HG03521 (cell line): ENCODE measurements around the gene OSBPL1A.
A peak's percentile ranks its signal among the peaks of the same experiment; 100 is the strongest.

Source experiments
- ATAC-seq: cut with Tn5 transposase; IDR thresholded peaks from one replicate; pipeline ENCODE4 v1.9.1; 2021; ENCODE audit warnings: mild to moderate bottlenecking, moderate library complexity; ENCODE audit not compliant: unreplicated experiment

The OSBPL1A gene

GRCh38 chr18:24397694-24398368 lies at the start of gene OSBPL1A:
Gene OSBPL1A, minus strand, starts transcription at chr18:24397824. Its CDS starts 20,291 bp downstream, at chr18:24377533.
- ATAC-seq, result peak; percentile 48

- peak; percentile 46 for ATAC-seq
Observed at GRCh38 chr18:24446953-24447538, 49.4 kb upstream of the OSBPL1A start.

DNA sequence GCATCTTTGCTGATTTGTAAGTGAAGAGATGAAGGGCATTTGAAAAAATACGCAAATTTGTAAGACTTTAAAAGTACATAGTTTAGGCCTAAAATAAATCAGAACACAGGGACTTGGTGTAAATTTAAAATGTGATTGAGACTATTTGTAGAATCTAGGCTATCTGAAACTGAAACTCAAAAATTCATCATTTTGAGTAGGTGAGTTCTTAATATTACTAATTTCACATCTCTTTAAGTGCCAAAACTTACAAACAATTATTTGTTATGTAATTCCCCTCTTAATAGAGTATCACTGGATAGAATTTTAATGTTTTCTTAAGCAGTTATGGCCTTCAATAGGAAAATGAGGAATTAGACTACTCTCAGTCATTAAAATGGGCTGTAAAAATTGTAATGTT lies 48.8 kb upstream of the OSBPL1A start:
- ATAC-seq, result peak; percentile 60

DNA sequence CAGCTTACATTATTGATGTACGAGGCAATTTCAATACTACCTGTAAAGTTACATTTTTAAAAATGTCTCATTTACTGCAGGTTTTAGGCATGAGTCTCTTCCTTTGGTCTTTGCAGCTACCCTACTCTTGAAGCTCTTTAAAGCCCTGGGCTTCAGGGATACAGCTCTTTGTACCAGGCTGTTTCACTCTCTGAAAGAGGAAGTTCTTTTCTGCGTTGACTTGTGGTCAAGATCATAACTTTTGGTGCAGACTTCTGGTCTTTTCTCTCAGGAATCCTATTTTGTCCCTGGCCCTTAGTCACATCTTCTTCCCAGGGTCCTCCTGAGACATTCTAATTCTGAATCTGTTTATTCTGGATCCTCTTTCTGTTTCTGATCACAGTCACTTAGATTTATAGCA lies 46.2 kb upstream of the OSBPL1A start:
- ATAC-seq, result no peak

- no peak for ATAC-seq
Observed at GRCh38 chr18:24436939-24437338, 39.3 kb upstream of the OSBPL1A start.

- ATAC-seq, result no peak
Observed at GRCh38 chr18:24432618-24433017, 35.0 kb upstream of the OSBPL1A start.

DNA sequence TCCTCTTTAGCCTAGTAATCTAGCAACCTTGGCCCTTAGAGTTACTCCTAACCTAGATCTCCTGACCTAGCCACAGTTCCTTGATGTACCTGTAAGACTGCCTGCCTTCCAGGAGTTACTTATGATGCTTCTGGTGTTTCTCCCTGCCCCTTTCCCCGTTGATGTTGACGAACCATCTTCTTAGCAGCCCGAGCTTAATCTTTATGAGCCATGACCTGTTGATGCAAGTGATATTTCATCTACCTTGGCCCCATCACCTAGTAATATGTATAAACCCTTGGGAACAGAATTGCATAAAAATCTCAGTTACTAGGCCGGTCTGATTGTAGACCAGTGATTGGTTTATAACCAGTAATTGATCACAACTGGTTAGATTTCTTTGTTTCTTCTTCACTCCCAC lies 31.6 kb upstream of the OSBPL1A start:
- no peak for ATAC-seq

- no peak for ATAC-seq
Observed at GRCh38 chr18:24428709-24429108, 31.1 kb upstream of the OSBPL1A start.

- ATAC-seq, result no peak
Observed at GRCh38 chr18:24427484-24427883, 29.9 kb upstream of the OSBPL1A start.

GRCh38 chr18:24426398-24427294 lies 29.0 kb upstream of the OSBPL1A start, which contains the start of gene IMPACT:
Gene IMPACT, plus strand, starts transcription at chr18:24426670. Its CDS starts 87 bp downstream, at chr18:24426757.
- ATAC-seq, result peak; percentile 83

- no peak for ATAC-seq
Observed at GRCh38 chr18:24426073-24426397, 28.4 kb upstream of the OSBPL1A start.

GRCh38 chr18:24421831-24422230 lies 24.2 kb upstream of the OSBPL1A start:
- ATAC-seq, result no peak

- ATAC-seq, result no peak
Observed at GRCh38 chr18:24420551-24420950, 22.9 kb upstream of the OSBPL1A start.

DNA sequence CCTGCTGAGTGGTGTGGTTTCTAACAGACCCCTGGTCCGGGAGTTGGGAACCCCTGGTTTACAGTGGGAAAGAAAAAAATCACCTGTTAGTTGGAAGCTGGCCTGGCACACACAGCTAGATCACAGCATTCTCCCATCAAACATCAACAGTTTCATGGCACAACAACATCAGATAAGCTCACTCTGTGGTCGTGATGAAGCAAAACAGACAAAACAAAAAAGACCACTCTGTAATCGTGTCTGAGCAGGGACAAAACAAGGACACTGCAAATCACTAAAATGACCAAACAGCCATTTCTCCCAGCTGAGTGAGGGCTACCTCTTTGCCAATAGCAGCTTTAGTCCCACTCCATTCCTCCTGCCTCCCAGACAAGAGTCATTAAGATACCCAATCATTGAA lies 19.9 kb upstream of the OSBPL1A start:
- no peak for ATAC-seq

DNA sequence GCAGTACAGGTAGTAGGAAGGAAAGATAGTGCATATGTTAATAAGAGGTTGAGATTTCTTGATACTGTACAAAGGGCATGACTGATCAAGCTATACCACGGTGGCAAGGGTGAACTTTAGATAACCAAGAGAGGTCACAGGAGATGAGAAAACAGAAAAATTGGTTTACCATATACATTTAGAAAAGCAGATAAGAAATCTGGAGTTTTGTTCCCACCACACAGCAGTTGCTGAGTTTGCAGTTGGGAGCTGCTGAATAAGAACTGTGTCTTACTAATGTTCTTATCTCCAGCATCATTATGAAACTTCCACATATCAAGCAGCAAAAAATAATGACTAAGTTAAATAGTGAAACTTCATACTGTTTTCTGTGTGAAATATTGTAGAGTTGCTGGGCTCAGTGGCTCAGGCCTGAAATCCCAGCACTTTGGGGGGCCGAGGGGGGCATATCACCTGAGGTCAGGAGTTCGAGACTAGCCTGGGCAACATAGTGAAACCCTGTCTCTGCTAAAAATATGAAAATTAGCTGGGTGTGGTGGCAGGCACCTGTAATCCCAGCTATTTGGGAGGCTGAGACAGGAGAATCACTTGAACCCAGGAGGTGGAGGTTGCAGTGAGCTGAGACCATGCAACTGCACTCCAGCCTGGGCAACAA lies 16.9 kb upstream of the OSBPL1A start:
- no peak for ATAC-seq

- no peak for ATAC-seq
Observed at GRCh38 chr18:24413148-24413547, 15.5 kb upstream of the OSBPL1A start.

DNA sequence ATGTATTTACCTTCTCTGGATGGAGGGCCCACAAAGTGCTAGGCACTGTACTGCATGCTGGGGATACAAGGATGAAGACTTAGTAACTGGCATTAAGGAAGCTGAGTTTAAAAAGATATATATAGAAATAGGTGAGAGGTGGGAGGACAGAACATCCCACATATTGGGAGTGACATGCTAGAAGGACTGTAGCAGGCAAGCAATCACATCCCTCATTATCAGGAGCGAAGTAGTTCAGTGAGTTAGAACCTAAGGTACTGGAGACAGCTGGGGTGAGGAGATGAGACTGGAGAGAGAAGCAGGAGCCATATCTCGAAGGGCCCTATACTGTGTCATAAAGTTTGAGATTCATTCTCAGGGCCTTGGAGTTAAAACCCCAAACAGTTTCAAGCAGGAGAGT lies 10.9 kb upstream of the OSBPL1A start:
- no peak for ATAC-seq

GRCh38 chr18:24404591-24404990 lies 7.0 kb upstream of the OSBPL1A start:
- no peak for ATAC-seq

GRCh38 chr18:24403076-24403475 lies 5.5 kb upstream of the OSBPL1A start:
- no peak for ATAC-seq

GRCh38 chr18:24402209-24402785 lies 4.7 kb upstream of the OSBPL1A start:
- no peak for ATAC-seq

DNA sequence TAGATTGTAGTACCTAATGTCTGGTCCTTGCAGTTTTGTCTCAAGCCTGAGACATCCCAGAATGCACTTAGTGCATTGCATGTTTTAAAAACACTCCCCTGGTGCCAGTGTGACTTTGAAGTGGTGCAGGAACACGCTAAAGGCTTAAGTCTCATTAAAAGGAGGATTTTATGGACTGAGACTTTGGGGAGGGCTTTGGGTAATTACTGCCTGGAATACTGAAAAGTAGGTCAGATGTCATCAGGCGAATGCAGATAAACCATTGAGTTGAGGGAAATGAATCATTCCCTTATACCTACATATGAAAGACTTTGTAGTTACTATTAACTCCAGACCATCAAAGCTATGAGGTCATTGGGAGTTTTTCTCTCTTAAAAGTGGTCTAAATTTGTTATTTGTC lies 3.0 kb upstream of the OSBPL1A start:
- no peak for ATAC-seq
